NCI-H2107 treated with DMSO at 0.1 percent for 48 hours (cell line): ENCODE data around the gene COQ2.
"Not testable (repeated sequence)": the region's sequence is repeated elsewhere in the genome, so short reads cannot be mapped to it uniquely, and the experiment has no call there.

ENCODE experiments used
- DNase-seq: peaks from one replicate; lab custom pipeline; 2025; ENCODE audit not compliant: unreplicated experiment; lab: John Stamatoyannopoulos, UW

Gene COQ2

GRCh38 chr4:83285055-83285407, 433 bp upstream of the COQ2 start:
- no peak for DNase-seq

- no peak for DNase-seq
Observed at GRCh38 chr4:83283181-83283580, 1.4 kb downstream of the COQ2 start.

- DNase-seq = peak; percentile 0
Observed at GRCh38 chr4:83282049-83282535, 2.5 kb downstream of the COQ2 start.

- DNase-seq = no peak
Observed at GRCh38 chr4:83281307-83281706, 3.3 kb downstream of the COQ2 start.

DNA sequence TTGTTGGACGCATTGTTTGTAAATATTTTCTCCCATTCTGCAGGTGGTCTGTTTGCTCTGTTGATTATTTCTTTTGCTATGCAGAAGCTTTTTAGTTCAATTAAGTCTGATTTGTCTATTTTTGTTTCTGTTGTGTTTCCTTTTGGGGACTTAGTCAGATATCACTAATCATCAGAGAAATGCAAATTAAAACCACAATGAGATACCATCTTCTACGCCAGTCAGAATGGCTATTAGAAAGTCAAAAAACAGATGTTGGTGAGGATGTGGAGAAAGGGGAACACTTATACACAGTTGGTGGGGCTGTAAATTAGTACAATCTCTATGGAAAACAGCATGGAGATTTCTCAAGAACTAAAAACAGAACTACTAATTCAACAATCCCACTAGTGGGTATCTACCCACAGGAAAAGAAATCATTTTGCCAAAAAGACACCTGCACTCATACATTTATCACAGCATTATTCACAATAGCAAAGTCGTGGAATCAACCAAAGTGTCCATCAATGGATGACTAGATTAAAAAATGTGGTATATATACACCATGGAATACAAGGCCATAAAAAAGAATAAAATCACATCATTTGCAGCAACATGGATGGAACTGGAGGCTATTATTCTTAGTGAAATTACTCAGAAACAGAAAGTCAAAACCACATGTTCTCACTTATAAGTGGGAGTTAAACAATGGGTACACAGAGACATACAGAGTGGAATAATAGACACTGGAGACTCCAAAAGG, 8.1 kb downstream of the COQ2 start:
- DNase-seq = no peak

- DNase-seq = not testable (repeated sequence)
Observed at GRCh38 chr4:83273926-83274325, 10.7 kb downstream of the COQ2 start.

GRCh38 chr4:83272900-83273299, 11.7 kb downstream of the COQ2 start:
- DNase-seq = no peak

GRCh38 chr4:83269256-83269655, 15.3 kb downstream of the COQ2 start:
- DNase-seq = no peak

GRCh38 chr4:83268491-83268890, 16.1 kb downstream of the COQ2 start:
- no peak for DNase-seq

- no peak for DNase-seq
Observed at GRCh38 chr4:83267830-83268475, 16.6 kb downstream of the COQ2 start.

DNA sequence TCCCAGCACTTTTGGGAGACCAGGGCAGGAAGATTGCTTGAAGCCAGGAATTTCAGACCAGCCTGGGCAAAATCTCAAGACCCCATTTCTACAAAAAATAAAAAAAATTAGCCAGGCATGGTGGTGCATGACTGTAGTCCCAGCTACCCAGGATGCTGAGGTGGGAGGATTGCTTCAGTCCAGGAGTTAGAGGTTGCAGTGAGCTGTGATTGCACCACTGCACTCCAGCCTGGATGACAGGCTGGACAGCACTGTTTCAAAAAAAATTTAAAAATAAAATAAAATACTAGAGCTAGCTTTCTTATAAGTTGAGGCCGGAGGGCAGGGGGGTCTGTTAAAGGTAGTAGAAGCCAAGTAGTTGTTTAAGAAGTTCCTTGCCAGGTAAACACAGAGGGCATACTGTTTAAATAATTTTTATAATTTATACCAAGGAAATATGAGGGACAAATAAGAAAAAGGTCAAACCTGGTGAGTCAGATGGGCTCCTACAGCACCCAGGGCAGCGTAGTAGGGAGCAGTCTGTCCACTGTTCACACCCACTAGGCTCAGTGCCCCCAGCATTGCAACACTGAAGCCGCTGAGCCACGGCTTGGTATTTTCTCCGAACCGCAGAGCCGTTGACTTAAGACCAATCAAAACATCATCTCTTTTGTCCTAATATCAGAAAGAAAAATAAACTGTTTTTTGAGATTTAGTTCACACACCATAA, 17.3 kb downstream of the COQ2 start:
- no peak for DNase-seq

GRCh38 chr4:83266689-83267088, 17.9 kb downstream of the COQ2 start:
- DNase-seq = no peak

GRCh38 chr4:83263106-83263505, 21.5 kb downstream of the COQ2 start:
- DNase-seq = no peak

GRCh38 chr4:83262682-83263081, 21.9 kb downstream of the COQ2 start:
- DNase-seq = no peak

GRCh38 chr4:83261307-83261706, 23.3 kb downstream of the COQ2 start:
- no peak for DNase-seq

- no peak for DNase-seq
Observed at GRCh38 chr4:83259586-83259985, 25.0 kb downstream of the COQ2 start.

- DNase-seq = no peak
Observed at GRCh38 chr4:83258461-83258860, 26.1 kb downstream of the COQ2 start.

DNA sequence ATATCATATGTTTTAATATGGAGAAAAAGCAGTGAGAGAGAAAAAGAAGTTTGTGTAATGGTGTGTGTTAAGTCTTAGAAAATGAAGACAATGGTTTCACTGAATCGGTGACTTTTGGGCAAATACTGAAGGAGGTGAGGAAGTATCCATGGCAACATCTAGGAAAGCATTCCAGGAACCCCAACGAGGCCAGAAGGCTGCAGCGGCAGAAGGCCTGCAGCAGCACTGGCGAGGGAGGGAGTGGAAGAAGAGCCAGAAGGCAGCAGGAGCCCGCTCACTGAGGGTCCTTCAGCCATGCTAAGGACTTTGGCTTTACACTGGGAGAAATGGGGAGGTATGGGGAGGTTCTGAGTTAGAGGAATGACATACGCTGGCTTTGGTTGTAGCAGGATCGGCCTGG, 26.8 kb downstream of the COQ2 start:
- DNase-seq = no peak

DNA sequence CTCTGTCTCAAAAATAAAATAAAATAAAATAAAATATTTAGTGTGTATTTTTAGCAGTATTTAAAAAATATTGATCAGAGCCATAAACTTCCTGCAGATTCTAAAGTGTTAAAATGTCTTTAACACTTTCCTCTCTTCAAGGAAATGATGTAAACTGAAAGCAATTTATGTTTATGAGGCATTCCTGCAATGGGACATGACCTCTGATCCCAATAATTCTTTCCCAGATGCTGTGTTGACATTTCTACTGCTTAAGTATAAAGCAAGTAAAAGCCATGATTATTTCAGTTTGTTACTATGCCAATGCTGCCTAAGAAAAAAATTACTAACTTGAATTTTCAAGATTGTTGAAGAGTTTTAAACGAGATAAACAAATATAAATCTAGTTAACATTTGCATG, 29.0 kb downstream of the COQ2 start:
- no peak for DNase-seq

DNA sequence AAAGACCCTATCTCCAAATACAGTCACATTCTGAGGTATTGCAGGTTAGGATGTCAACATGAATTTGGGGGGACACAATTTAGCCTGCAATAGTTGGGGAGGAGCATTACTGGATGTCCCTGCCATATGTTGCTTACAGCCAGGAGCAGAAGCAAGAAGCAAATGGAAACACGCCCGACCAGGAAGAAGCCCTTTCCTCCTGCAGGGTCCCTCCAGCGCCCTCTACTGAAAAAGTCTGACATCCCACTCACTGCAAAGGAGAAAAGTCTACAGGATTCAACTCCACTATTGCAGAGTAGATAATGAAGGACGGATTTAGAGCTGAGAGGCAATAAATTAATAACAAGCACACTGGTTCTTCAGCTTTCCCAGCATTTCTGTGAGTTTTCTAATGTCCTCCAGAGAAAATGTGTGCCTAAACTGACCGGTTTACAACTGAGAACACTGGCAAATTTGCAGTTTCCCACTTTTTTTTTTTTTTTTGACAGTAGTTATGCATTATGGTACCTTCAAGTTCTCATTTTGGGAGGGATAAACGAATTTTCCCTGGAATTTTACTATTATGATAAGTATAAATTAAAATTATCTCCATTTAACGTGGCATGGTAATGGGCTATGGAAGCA, 31.7 kb downstream of the COQ2 start:
- DNase-seq = peak; percentile 17

GRCh38 chr4:83251447-83251830, 33.2 kb downstream of the COQ2 start:
- no peak for DNase-seq
